ENCODE measurements around the gene MTMR11. TPM values are rescaled to one million over a fixed set of nuclear protein-coding genes. Genes with fewer than 3 reads are reported as not detected.
A peak's percentile ranks its signal among the peaks of the same experiment; 100 is the strongest.
"Not testable (repeated sequence)": the region's sequence is repeated elsewhere in the genome, so short reads cannot be mapped to it uniquely, and the experiment has no call there.

MTMR11 gene
- total RNA-seq, 6 experiments from 2014 or later = 6.1 to 11.5 (median 10.0) TPM

DNA sequence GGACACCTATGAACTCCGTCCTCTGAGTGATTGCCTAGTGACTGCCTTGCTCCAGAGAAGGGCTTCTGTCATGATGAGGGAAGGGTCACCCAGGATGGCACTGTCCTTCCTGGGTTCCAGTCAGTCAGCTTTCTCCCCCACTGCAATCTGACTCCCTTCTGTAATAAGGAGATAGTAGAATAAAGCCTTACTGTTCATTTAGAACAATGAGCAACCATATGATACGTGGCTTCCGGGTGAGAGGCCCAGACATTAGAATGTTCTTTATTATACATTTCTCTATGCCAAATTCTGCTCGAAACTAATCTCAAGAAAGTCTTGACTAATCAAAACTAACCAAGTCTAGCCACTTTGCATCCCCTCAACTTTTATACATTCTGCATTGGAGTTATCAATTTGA is 8.5 kb upstream of the MTMR11 start:
- Mint-ChIP-seq H3K4me3 (no peak overlapping the region), H3K36me3 (ENCODE audit: low read depth) (peaks cover 8% of the 10 kb centered on the region), H3K27me3 (ENCODE audit: insufficient read depth) (peaks cover 2% of the 10 kb centered on the region; the same call in 1 of the 2 replicates)

DNA sequence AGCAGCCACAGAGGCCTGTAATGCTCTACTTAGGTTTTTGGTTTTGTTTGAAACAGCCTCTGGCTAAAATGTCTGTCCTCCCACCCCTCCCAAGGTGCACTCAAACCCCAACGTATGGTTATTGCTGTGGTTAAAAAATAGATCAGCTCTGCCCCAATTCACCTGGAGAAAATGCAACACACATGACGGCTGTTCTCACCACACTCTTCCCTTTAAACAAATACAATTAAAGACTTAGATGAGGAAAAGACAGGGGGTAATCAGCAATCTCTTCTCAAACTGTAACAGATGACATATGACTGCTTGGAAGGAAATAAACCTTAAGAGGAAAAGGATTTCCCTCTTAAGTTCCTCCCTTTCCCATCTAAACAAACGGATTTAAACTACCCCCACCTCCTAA is 6.2 kb upstream of the MTMR11 start:
- Mint-ChIP-seq H3K36me3 (ENCODE audit: low read depth) (peaks cover 8% of the 10 kb centered on the region), H3K27me3 (ENCODE audit: insufficient read depth) (peaks cover 4% of the 10 kb centered on the region), H3K4me1 (ENCODE audit: low read depth) (peaks cover 29% of the 10 kb centered on the region), H3K4me3 (no peak overlapping the region), H3K9me3 (no peaks in the 10 kb centered on the region), H3K27ac (peak overlapping the region; percentile 32; the same call in 1 of the 2 replicates)
- TF ChIP-seq, protein P1, sequence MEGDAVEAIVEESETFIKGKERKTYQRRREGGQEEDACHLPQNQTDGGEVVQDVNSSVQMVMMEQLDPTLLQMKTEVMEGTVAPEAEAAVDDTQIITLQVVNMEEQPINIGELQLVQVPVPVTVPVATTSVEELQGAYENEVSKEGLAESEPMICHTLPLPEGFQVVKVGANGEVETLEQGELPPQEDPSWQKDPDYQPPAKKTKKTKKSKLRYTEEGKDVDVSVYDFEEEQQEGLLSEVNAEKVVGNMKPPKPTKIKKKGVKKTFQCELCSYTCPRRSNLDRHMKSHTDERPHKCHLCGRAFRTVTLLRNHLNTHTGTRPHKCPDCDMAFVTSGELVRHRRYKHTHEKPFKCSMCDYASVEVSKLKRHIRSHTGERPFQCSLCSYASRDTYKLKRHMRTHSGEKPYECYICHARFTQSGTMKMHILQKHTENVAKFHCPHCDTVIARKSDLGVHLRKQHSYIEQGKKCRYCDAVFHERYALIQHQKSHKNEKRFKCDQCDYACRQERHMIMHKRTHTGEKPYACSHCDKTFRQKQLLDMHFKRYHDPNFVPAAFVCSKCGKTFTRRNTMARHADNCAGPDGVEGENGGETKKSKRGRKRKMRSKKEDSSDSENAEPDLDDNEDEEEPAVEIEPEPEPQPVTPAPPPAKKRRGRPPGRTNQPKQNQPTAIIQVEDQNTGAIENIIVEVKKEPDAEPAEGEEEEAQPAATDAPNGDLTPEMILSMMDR (IDR thresholded peaks at IDR 0.05) = no peak
- no peak for DNase-seq

More for the DNA sequence above, 8.5 kb upstream of the MTMR11 start:
- TF ChIP-seq, protein P1 (IDR thresholded peaks at IDR 0.05) = no peak
- Mint-ChIP-seq H3K27ac (no peak overlapping the region), H3K4me1 (ENCODE audit: low read depth) (peaks cover 7% of the 10 kb centered on the region), H3K9me3 (no peaks in the 10 kb centered on the region)
- DNase-seq = no peak

DNA sequence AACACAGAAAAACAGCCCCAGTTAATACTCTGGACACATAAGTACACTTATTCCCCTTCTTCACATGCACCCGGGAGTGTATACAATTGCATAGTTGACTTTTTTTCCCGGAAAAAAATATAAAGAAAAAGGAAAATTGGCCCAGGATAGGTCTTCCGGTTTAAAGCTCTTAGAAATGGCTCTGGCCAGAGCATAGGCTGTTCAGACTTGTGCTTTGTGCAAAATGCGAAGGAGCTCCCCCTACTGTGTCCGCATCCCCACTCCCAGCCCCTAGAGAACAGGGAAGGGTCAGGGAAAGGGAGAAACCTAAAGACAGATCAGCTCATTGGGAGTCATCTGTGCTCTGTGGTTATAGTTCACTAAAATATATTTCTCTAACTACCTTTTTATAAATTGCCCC is 5.5 kb upstream of the MTMR11 start:
- no peak overlapping the region; the same call in 1 of the 2 replicates for H3K27ac Mint-ChIP-seq
- no peak overlapping the region for H3K4me3 Mint-ChIP-seq
- TF ChIP-seq, protein P1 (IDR thresholded peaks at IDR 0.05) = peak; percentile 9; the same call in 1 of the 2 replicates
- peaks cover 36% of the 10 kb centered on the region for H3K4me1 Mint-ChIP-seq (ENCODE audit: low read depth)
- H3K9me3 Mint-ChIP-seq = no peaks in the 10 kb centered on the region
- peaks cover 8% of the 10 kb centered on the region for H3K36me3 Mint-ChIP-seq (ENCODE audit: low read depth)
- peaks cover 6% of the 10 kb centered on the region for H3K27me3 Mint-ChIP-seq (ENCODE audit: insufficient read depth)
- DNase-seq = no peak

DNA sequence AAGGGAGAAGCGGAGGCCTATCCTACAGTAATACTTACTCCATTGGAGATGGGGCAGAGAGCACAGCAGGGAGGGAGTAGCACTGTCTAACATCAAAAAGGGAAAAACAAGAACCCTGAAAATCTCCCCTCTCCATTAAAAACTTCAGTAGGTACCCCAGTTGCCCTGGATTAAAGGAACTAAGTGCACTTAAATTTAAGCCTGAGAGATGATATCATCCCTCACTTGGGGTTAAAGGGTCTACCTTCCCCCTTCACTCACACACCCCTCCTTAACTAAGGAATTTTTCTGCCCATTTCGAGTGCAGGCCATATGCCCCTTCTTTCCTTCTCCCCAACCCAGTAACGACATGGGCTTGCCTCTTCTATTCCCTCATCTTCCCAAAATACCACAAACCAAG is 3.7 kb upstream of the MTMR11 start:
- H3K9me3 Mint-ChIP-seq = no peaks in the 10 kb centered on the region
- peak overlapping the region; percentile 76 for H3K27ac Mint-ChIP-seq
- no peak for DNase-seq
- TF ChIP-seq, protein P1 (IDR thresholded peaks at IDR 0.05) = no peak
- H3K4me3 Mint-ChIP-seq = peak overlapping the region; percentile 33; the same call in 1 of the 2 replicates
- H3K36me3 Mint-ChIP-seq (ENCODE audit: low read depth) = peaks cover 8% of the 10 kb centered on the region
- peaks cover 12% of the 10 kb centered on the region for H3K27me3 Mint-ChIP-seq (ENCODE audit: insufficient read depth)
- H3K4me1 Mint-ChIP-seq (ENCODE audit: low read depth) = peaks cover 53% of the 10 kb centered on the region

DNA sequence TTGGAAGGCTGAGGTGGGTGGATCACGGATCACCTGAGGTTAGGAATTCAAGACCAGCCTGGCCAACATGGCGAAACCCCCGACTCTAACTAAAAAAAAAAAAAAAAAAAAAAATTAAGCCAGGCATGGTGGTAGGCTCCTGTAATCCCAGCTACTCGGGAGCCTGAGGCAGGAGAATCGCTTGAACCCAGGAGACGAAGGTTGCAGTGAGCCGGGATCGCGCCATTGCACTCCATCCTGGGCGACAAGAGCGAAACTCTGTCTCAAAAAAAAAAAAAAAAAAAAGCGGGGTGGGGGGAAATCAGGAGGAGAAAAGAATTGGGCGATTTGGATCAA is 2.0 kb upstream of the MTMR11 start:
- Mint-ChIP-seq H3K4me3 (peak overlapping the region; percentile 76), H3K4me1 (ENCODE audit: low read depth) (peaks cover 56% of the 10 kb centered on the region), H3K27ac (peak overlapping the region; percentile 76), H3K27me3 (ENCODE audit: insufficient read depth) (peaks cover 10% of the 10 kb centered on the region)
- not testable (repeated sequence) for H3K9me3 Mint-ChIP-seq; DNase-seq; H3K36me3 Mint-ChIP-seq (ENCODE audit: low read depth)

DNA sequence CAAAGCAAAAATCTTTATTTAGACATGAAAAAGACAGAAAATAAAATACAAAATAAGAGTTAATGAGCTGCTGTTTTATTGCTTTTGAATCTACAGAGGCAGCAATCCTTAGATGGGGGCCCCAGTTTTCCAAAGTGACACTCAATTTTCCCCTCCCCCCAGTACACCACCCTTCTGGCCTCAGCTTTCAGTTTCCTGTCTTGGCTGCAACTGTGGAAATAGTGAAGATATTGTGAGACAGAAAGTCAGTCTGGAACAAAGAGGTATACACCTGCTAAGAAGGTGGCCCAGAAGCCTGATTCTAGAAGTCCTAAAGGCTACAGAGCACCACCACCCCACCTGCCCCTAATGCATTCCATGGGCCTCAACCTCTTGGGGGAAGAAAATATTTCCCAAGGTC is 1.1 kb upstream of the MTMR11 start:
- DNase-seq = no peak
- peaks cover 5% of the 10 kb centered on the region; the same call in 1 of the 2 replicates for H3K36me3 Mint-ChIP-seq (ENCODE audit: low read depth)
- peak overlapping the region; percentile 98 for H3K4me3 Mint-ChIP-seq
- TF ChIP-seq, protein P1 (IDR thresholded peaks at IDR 0.05) = no peak
- H3K27ac Mint-ChIP-seq = peak overlapping the region; percentile 72
- peaks cover 10% of the 10 kb centered on the region for H3K27me3 Mint-ChIP-seq (ENCODE audit: insufficient read depth)
- no peaks in the 10 kb centered on the region for H3K9me3 Mint-ChIP-seq
- H3K4me1 Mint-ChIP-seq (ENCODE audit: low read depth) = peaks cover 56% of the 10 kb centered on the region

All from HFFc6 (cell line).